CD4-positive, alpha-beta memory T cell (primary cell): ENCODE measurements around the gene SP100. TPM values are rescaled to one million over a fixed set of nuclear protein-coding genes. Genes with fewer than 3 reads are reported as not detected.

Experiments used
- CTCF ChIA-PET: fragments of 350-600 bp; sonication (Branson Sonifier 250); formaldehyde crosslinking; loops from one replicate; lab custom pipeline; 2021; ENCODE audit warnings: inconsistent platforms; ENCODE audit not compliant: partially characterized antibody; lab: Charles Lee
- POLR2A ChIA-PET: fragments of 350-600 bp; sonication (Branson Sonifier 250); formaldehyde crosslinking; loops from one replicate; lab custom pipeline; 2021; ENCODE audit not compliant: partially characterized antibody; lab: Charles Lee
- DNase-seq, 5 donors: peaks; one replicate each; pipeline versions ENCODE4 v3.0.0 to v3.0.0-alpha.2; 2020 to 2022; ENCODE audit warnings: mixed read lengths in 1 of 5
- H3K27ac ChIP-seq: one replicate; pipeline ENCODE4 v1.7.0; 2013; ENCODE audit warnings: low read depth, low read length
- H3K27me3 ChIP-seq: 2 replicates; pipeline ENCODE4 v1.7.0; 2013; ENCODE audit warnings: mild to moderate bottlenecking, low read length, moderate library complexity; ENCODE audit not compliant: insufficient read depth
- H3K36me3 ChIP-seq: 2 replicates; pipeline ENCODE4 v1.7.0; 2013; ENCODE audit warnings: mild to moderate bottlenecking, low read length, moderate library complexity; ENCODE audit not compliant: insufficient read depth
- H3K4me1 ChIP-seq: 2 replicates; pipeline ENCODE4 v1.7.0; 2013; ENCODE audit warnings: mild to moderate bottlenecking, low read length, moderate library complexity; ENCODE audit not compliant: insufficient read depth
- H3K4me3 ChIP-seq, 2 donors: one replicate each; pipeline ENCODE4 v1.7.0; 2013; ENCODE audit warnings: low read length in 2 of 2, mild to moderate bottlenecking in 1 of 2
- H3K9me3 ChIP-seq, 2 donors: one replicate each; pipeline ENCODE4 v1.7.0; 2013; ENCODE audit warnings: low read length in 2 of 2, control low read depth in 1 of 2; ENCODE audit not compliant: control insufficient read depth in 1 of 2
- H3K27ac Mint-ChIP-seq, 7 donors: one replicate each; pipeline ENCODE4 v1.8.0; 2020 to 2021; ENCODE audit warnings: mixed read lengths in 7 of 7, mild to moderate bottlenecking in 6 of 7, inconsistent platforms in 3 of 7, moderate library complexity in 3 of 7
- H3K27me3 Mint-ChIP-seq, 2 donors: one replicate each; pipeline ENCODE4 v1.8.0; 2020 to 2021; ENCODE audit warnings: mixed read lengths in 2 of 2
- H3K36me3 Mint-ChIP-seq, 2 donors: one replicate each; pipeline ENCODE4 v1.8.0; 2020 to 2021; ENCODE audit warnings: mixed read lengths in 2 of 2, inconsistent platforms in 1 of 2, mild to moderate bottlenecking in 1 of 2
- H3K4me1 Mint-ChIP-seq, 4 donors: one replicate each; pipeline ENCODE4 v1.8.0; 2020 to 2021; ENCODE audit warnings: mixed read lengths in 4 of 4, mild to moderate bottlenecking in 1 of 4
- H3K4me3 Mint-ChIP-seq, 8 donors: one replicate each; pipeline ENCODE4 v1.8.0; 2020 to 2021; ENCODE audit warnings: mixed read lengths in 8 of 8, mild to moderate bottlenecking in 7 of 8, moderate library complexity in 6 of 8, inconsistent platforms in 3 of 8
- H3K9me3 Mint-ChIP-seq, 8 donors: one replicate each; pipeline ENCODE4 v1.8.0; 2020 to 2021; ENCODE audit warnings: mixed read lengths in 8 of 8, mild to moderate bottlenecking in 5 of 8, inconsistent platforms in 3 of 8, moderate library complexity in 1 of 8
- intact Hi-C: fragments of 100-400 bp; cut with micrococcal nuclease; formaldehyde crosslinking; loops from one replicate; pipeline ENCODE4 v1.15.1; 2023
- polyA plus RNA-seq, 2 donors: library from polyadenylated mRNA; unstranded; fragments of 300-500 nt; fragmentation: Illumina TruSeq; gene quantifications; one replicate each; pipeline ENCODE4 v1.2.3, GENCODE V29; 2021
- total RNA-seq, 2 experiments: library from RNA; stranded (reverse); gene quantifications; one replicate each; pipeline ENCODE4 v1.2.3, GENCODE V29; 2021

The SP100 gene
- total and polyA plus RNA-seq, 4 experiments from 2014 or later, result 101 to 226 (median 216) TPM

DNA sequence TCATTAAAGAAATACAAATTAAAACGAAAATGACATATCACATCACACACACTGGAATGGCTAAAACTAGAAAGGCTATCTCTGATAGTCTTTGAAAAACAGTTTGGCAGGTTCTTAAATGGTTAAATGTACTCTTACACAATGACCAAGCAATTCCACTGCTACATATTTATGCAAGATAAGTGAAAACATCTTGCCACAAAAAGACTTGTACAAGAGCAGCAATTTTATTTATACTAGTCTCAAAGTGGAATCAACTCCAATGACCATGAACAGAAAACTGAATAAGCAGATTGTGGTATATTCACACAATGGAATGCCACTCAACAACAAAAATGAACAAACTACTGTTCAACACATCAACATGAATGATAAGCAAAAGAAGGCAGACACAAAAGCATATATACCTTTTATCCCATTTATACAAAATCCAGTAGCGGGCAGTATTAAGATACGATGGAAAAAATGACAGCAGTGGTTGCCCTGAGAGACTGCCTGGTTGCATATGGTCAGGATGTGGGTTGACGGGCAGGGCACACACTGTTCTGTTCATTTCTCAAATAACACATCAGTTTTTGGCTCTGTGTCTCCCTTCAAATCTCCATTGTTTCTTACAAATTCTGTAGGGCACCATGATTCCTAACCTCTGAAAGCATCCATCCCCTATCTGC, 25.4 kb downstream of the SP100 start:
- Histone ChIP-seq H3K4me3 (no peak overlapping the region), H3K9me3 (no peaks in the 10 kb centered on the region), H3K27me3 (no peaks in the 10 kb centered on the region), H3K27ac (peak overlapping the region; percentile 40), H3K36me3 (peaks cover 37% of the 10 kb centered on the region), H3K4me1 (peaks cover 45% of the 10 kb centered on the region)
- intact Hi-C loops, result loop anchor here (2.0 to 5.0 kb wide), 3 partner anchors 25 to 161 kb away; partner anchors contain the start of gene SP100
- Mint-ChIP-seq H3K4me3 (peak overlapping the region; percentile 33 to 80 (median 67)), H3K9me3 (peaks cover 0 to 3% (median 2%) of the 10 kb centered on the region in 8 donors), H3K27ac (peak overlapping the region; percentile 33 to 92 (median 89)), H3K36me3 (peaks cover 38 to 65% of the 10 kb centered on the region in 2 donors), H3K4me1 (peaks cover 39 to 64% (median 47%) of the 10 kb centered on the region in 4 donors), H3K27me3 (no peaks in the 10 kb centered on the region)
- ChIA-PET CTCF (no interaction called here), POLR2A (interaction anchor here (0.6 kb wide), 1 partner anchor 8 kb away, joined by 3 read pairs; no protein-coding TSS in a partner anchor)
- peak; percentile 62 to 82 (median 70) for DNase-seq

DNA sequence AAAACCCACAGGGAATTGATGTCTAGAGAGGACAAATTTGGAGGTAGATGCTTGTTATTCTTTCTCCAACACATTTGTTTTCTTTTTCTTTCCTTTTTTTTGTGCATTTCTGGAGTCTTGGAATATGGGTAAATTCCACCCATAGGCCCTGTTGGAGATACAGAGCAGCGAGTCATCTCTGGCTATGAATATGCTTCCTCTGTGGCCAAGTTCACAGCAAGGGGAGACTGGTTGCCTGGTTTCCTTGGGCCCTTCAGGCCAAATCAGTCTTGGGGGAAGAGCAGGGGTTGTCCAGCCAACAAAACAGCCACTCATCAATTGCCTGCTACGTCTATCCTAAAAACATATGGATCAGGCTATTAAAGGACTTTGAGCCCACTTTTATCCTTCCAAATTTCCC, 27.5 kb downstream of the SP100 start:
- H3K9me3 Mint-ChIP-seq, result peaks cover 0 to 1% (median 0%) of the 10 kb centered on the region in 8 donors
- DNase-seq, result no peak
- no peak overlapping the region for H3K4me3 ChIP-seq
- ChIA-PET CTCF (no interaction called here), POLR2A (no interaction called here)
- peaks cover 64% of the 10 kb centered on the region for H3K4me1 ChIP-seq
- H3K36me3 Mint-ChIP-seq, result peaks cover 51 to 70% of the 10 kb centered on the region in 2 donors
- H3K27ac ChIP-seq, result no peak overlapping the region
- no peak overlapping the region for H3K4me3 Mint-ChIP-seq
- intact Hi-C loops, result loop anchor here (5.0 kb wide), 2 partner anchors 126 to 159 kb away; no protein-coding TSS in a partner anchor
- no peaks in the 10 kb centered on the region for H3K27me3 Mint-ChIP-seq
- H3K27ac Mint-ChIP-seq, result peak overlapping the region in 6 of 7 donors; percentile 50 to 82 (median 58)
- H3K4me1 Mint-ChIP-seq, result peaks cover 59 to 84% (median 66%) of the 10 kb centered on the region in 4 donors
- no peaks in the 10 kb centered on the region for H3K27me3 ChIP-seq
- peaks cover 45% of the 10 kb centered on the region for H3K36me3 ChIP-seq
- no peaks in the 10 kb centered on the region for H3K9me3 ChIP-seq

DNA sequence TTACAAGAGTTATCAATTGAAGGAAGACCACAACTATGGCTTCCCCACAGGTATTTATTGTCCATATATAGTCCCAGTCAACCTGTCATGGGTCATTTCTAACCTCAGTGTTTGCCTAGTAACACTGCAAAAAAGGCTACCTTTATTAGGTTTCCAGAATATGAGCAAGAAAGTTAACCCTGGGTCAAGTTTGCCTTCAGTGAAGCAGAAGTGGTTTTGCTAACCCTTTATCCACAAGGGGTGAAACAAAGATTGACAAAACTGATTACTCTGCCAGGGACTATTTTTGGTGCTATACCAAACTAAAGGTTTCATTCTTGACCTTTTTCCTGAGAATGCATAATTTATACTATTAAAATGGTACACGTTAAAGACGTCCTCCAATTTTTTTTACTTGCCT, 28.8 kb downstream of the SP100 start:
- Histone ChIP-seq H3K9me3 (no peaks in the 10 kb centered on the region), H3K27ac (no peak overlapping the region), H3K4me1 (peaks cover 60% of the 10 kb centered on the region), H3K4me3 (no peak overlapping the region), H3K36me3 (peaks cover 57% of the 10 kb centered on the region), H3K27me3 (no peaks in the 10 kb centered on the region)
- H3K9me3 Mint-ChIP-seq, result peaks cover 0 to 1% (median 0%) of the 10 kb centered on the region in 8 donors
- H3K4me3 Mint-ChIP-seq, result no peak overlapping the region
- no peak for DNase-seq
- ChIA-PET POLR2A (interaction anchor here (2.4 kb wide), 1 partner anchor 28 kb away, joined by 6 read pairs; the partner anchor contains the start of gene SP100), CTCF (no interaction called here)
- H3K27ac Mint-ChIP-seq, result peak overlapping the region in 5 of 7 donors; percentile 2 to 87 (median 70)
- intact Hi-C loops, result loop anchor here (5.0 kb wide), 2 partner anchors 128 to 157 kb away; no protein-coding TSS in a partner anchor
- H3K27me3 Mint-ChIP-seq, result no peaks in the 10 kb centered on the region
- peaks cover 51 to 84% (median 64%) of the 10 kb centered on the region in 4 donors for H3K4me1 Mint-ChIP-seq
- peaks cover 58 to 70% of the 10 kb centered on the region in 2 donors for H3K36me3 Mint-ChIP-seq

DNA sequence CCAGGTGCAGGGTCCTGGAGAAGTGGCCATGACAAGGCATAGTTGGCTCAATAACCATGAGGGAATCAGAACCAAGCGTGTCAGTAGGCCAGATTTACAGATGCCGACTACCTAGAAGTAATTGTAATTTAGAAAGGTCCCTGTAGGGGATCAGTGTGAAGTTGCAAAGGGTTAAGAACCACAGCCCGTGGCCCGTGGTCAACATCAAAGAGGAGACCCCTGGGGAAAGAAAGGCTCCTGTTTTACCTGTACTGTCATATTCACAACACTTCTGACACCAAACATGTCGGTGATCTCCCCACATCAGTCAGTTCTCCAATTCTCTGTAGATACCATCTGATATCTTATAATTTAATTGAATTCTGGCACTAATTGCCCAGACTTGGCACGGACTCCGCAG, 31.0 kb downstream of the SP100 start:
- Mint-ChIP-seq H3K27ac (peak overlapping the region; percentile 81 to 97 (median 89)), H3K27me3 (no peaks in the 10 kb centered on the region), H3K9me3 (peaks cover 0 to 1% (median 0%) of the 10 kb centered on the region in 8 donors), H3K4me1 (peaks cover 47 to 85% (median 63%) of the 10 kb centered on the region in 4 donors), H3K36me3 (peaks cover 79 to 81% of the 10 kb centered on the region in 2 donors), H3K4me3 (peak overlapping the region in 2 of 8 donors; percentile 10 to 40)
- H3K27me3 ChIP-seq, result no peaks in the 10 kb centered on the region
- no peak for DNase-seq
- peak overlapping the region; percentile 22 for H3K27ac ChIP-seq
- peaks cover 50% of the 10 kb centered on the region for H3K4me1 ChIP-seq
- H3K36me3 ChIP-seq, result peaks cover 70% of the 10 kb centered on the region
- H3K9me3 ChIP-seq, result no peaks in the 10 kb centered on the region
- intact Hi-C loops, result no loop called here
- ChIA-PET POLR2A (interaction anchor here (1.2 to 1.6 kb wide), 3 partner anchors 13 to 38 kb away, joined by 4 to 6 read pairs (median 5); partner anchors contain the start of gene SP100), CTCF (interaction anchor here (1.3 to 1.6 kb wide), 2 partner anchors 24 to 29 kb away, joined by 3 to 6 read pairs; no protein-coding TSS in a partner anchor)
- H3K4me3 ChIP-seq, result no peak overlapping the region

DNA sequence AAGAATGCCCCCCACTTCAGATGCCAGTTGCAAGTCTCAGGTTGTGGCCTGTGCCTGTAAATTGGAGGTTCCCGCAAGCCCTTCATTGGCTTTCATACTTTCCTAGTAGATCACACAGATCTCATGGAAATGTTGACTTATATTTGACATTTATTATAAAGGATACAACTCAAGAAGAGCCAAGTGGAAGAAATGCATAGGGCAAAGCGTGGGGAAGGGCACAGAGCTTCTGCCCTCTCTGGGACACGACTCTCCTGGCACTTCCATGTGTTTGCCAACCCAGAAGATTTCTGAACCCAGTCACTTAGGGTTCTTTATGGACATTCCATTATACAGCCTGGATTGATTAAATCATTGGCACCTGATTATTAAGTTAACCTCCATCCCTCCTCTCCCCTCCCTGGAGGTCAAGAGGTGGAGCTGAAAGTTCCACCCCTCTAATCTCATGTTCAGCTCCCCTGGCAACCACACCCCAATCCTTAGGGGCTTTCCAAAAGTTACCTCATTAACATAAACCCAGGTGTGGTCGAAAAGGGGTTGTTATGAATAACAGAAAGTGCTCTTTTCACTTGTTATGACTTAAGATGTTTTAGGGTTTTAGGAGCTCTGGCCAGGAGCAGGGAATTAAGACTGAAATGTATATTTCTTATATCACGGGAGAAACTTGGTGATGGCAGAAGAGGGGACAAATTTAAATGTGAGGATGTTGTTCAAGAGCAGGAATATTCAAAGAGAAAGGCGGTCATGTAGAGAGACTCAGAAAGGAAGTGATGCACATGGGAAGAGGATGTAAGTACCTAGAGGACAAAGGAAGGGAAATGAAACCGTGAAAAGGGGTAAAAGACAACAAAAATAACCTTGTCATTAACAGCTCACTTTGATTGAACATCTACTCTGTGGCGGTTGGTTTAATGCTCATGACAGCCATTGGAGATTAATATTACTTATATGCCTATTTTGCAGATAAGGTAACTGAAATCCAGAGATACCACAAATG, 31.8 kb downstream of the SP100 start:
- H3K36me3 ChIP-seq, result peaks cover 71% of the 10 kb centered on the region
- H3K9me3 ChIP-seq, result no peaks in the 10 kb centered on the region
- peaks cover 45 to 80% (median 61%) of the 10 kb centered on the region in 4 donors for H3K4me1 Mint-ChIP-seq
- peak overlapping the region; percentile 81 to 97 (median 92) for H3K27ac Mint-ChIP-seq
- intact Hi-C loops, result no loop called here
- peak overlapping the region; percentile 22 for H3K27ac ChIP-seq
- H3K4me3 ChIP-seq, result no peak overlapping the region
- ChIA-PET POLR2A (interaction anchor here (0.6 to 1.6 kb wide), 9 partner anchors 14 to 197 kb away, joined by 3 to 6 read pairs (median 3); partner anchors contain the start of genes SP100 and SP140L), CTCF (interaction anchor here (0.8 to 1.6 kb wide), 5 partner anchors 23 to 245 kb away, joined by 3 to 6 read pairs (median 3); no protein-coding TSS in a partner anchor)
- no peaks in the 10 kb centered on the region for H3K27me3 ChIP-seq
- peaks cover 43% of the 10 kb centered on the region for H3K4me1 ChIP-seq
- peaks cover 82 to 83% of the 10 kb centered on the region in 2 donors for H3K36me3 Mint-ChIP-seq
- DNase-seq, result peak; percentile 34 to 67 (median 44)
- H3K27me3 Mint-ChIP-seq, result no peaks in the 10 kb centered on the region
- peak overlapping the region in 7 of 8 donors; percentile 25 to 75 (median 62) for H3K4me3 Mint-ChIP-seq
- peaks cover 0 to 1% (median 0%) of the 10 kb centered on the region in 8 donors for H3K9me3 Mint-ChIP-seq

DNA sequence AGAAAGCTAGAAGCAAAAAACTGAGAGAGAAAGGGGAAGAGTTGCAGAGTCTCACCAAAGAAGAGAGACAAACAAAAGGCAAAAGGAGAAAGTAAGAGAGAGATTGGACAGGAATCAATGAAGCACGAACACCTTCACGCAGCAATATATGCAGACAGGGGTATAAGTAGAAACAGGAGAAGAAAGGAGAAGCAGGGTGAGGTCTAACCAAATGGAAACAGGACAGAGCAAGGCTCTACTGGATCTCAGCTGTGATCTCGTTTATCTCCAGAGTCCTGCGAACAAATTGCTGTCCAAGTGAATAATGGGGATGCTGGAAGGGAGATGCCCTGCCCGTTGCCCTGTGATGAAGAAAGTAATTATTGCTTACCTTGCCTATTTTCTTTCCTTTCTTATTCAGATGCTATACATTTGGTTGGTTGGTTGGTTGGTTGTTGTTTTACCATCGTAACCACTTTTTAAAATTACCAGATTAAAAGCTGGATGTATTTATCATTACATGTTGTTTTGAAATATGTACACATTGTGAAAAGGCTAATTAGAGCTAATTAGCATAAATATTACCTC, 34.0 kb downstream of the SP100 start:
- H3K27ac ChIP-seq, result no peak overlapping the region
- POLR2A ChIA-PET, result no interaction called here

More for the DNA sequence above, 34.0 kb downstream of the SP100 start:
- no peak for DNase-seq
- Histone ChIP-seq H3K36me3 (peaks cover 56% of the 10 kb centered on the region), H3K4me1 (peaks cover 50% of the 10 kb centered on the region), H3K9me3 (no peaks in the 10 kb centered on the region), H3K27me3 (no peaks in the 10 kb centered on the region), H3K4me3 (no peak overlapping the region)
- H3K27ac Mint-ChIP-seq, result peak overlapping the region in 5 of 7 donors; percentile 39 to 81 (median 63)
- peaks cover 86 to 89% of the 10 kb centered on the region in 2 donors for H3K36me3 Mint-ChIP-seq
- CTCF ChIA-PET, result no interaction called here
- peak overlapping the region in 1 of 8 donors; percentile 68 for H3K4me3 Mint-ChIP-seq
- H3K9me3 Mint-ChIP-seq, result peaks cover 0 to 4% (median 0%) of the 10 kb centered on the region in 8 donors
- peaks cover 55 to 88% (median 76%) of the 10 kb centered on the region in 4 donors for H3K4me1 Mint-ChIP-seq
- intact Hi-C loops, result no loop called here
- H3K27me3 Mint-ChIP-seq, result no peaks in the 10 kb centered on the region
